Hippocampal formation (tissue), 2 donors: ENCODE measurements around the gene PAGE3.

ENCODE experiments used
- DNase-seq, 2 donors: peaks; one replicate each; lab custom pipeline; 2025; lab: John Stamatoyannopoulos, UW

PAGE3 gene, protein sequence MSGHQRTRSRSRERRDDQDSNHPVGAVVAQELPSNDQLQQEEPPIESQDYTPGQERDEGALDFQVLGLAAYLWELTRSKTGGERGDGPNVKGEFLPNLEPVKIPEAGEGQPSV

DNA sequence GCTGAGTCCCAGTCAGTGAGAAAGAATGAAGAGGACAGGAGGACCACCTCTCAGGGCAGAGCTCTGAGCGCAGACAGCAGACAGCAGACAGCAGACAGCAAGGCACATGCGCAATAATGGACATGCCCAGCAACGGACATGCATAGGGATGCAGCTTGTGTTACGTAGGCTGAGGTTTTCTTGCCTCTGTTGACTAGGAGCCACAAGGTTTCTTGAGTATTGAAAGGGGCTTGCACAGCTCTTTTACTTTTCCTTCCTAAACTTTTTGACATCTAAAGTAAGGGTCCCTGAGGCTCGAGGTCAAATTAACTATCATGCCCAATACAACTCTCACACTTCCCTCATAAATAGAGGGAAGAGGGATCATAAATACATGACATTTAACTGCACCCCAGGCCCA, at the start of gene PAGE3:
PAGE3 (minus strand) TSS at position 101 of the 400 bp plus-strand sequence. CDS start 1,013 bp downstream, outside the sequence.
- DNase-seq, result no peak

GRCh38 chrX:55312655-55313054, 47.9 kb upstream of the PAGE3 start:
- DNase-seq, result no peak

GRCh38 chrX:55290963-55291362, 26.2 kb upstream of the PAGE3 start:
- no peak for DNase-seq

GRCh38 chrX:55279832-55280231, 15.1 kb upstream of the PAGE3 start:
- no peak for DNase-seq

DNA sequence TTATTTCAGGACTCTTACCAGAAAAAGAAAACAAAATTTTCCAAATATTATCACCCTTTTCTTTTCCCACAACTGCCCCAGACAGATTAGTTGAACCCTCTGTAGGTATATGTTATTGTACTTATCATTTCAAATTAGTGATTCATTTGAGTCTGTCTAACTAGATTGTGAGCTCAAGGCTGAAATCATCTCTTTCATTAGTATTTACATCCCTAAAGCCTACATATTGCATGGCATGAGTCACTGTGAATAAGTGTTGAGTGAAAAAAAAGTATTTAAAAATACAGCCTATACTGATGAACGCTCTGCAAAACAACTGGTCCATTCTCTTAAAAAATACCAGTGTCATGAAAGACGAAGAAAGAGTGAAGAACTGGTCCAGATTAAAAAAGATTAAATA, 3.9 kb downstream of the PAGE3 start:
- no peak for DNase-seq

- no peak for DNase-seq
These were observed 11.2 kb downstream of the PAGE3 start for GRCh38 chrX:55253528-55253927.

GRCh38 chrX:55240788-55241340, 23.9 kb downstream of the PAGE3 start:
- no peak for DNase-seq

GRCh38 chrX:55220119-55220794, 44.5 kb downstream of the PAGE3 start, which contains the start of gene PAGE5:
Gene PAGE5, plus strand, starts transcription at chrX:55220346. Its CDS starts 1,037 bp downstream, at chrX:55221383.
- no peak for DNase-seq

DNA sequence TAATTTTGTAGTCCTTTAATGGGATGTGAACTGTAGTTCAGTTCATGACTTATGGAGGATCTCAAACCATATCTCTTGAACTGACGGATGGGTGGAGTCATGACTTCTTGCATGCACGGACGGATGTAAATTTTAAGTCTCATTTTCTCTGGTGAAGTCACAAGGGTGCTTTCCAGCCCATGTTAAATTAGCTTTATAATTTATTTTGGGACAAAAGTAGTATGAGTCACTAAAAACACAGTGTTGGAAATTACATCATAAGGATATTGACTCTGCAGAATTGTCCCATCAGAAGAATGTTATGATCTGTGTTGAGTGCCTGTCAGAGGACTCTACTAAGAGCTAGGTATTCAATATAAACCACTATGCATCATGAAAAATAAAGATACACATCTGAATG, 51.3 kb downstream of the PAGE3 start:
- no peak for DNase-seq

GRCh38 chrX:55210931-55211677, 53.6 kb downstream of the PAGE3 start:
- no peak for DNase-seq
